22Rv1 (cell line): ENCODE measurements around the gene ACHE.

Source experiments
- ZFX ChIP-seq: fragments of 450-650 bp; IDR thresholded peaks from 2 replicates; pipeline ENCODE4 v1.6.1; 2017; ENCODE audit warnings: antibody characterized with exemption, borderline replicate concordance
- TF ChIP-seq, protein P1 (sequence below): fragments of 450-650 bp; IDR thresholded peaks from 2 replicates; pipeline ENCODE4 v1.5.1; 2017; ENCODE audit warnings: mild to moderate bottlenecking

GRCh38 chr7:100884736-100885439, 10.8 kb downstream of the ACHE start:
- TF ChIP-seq, protein P1, sequence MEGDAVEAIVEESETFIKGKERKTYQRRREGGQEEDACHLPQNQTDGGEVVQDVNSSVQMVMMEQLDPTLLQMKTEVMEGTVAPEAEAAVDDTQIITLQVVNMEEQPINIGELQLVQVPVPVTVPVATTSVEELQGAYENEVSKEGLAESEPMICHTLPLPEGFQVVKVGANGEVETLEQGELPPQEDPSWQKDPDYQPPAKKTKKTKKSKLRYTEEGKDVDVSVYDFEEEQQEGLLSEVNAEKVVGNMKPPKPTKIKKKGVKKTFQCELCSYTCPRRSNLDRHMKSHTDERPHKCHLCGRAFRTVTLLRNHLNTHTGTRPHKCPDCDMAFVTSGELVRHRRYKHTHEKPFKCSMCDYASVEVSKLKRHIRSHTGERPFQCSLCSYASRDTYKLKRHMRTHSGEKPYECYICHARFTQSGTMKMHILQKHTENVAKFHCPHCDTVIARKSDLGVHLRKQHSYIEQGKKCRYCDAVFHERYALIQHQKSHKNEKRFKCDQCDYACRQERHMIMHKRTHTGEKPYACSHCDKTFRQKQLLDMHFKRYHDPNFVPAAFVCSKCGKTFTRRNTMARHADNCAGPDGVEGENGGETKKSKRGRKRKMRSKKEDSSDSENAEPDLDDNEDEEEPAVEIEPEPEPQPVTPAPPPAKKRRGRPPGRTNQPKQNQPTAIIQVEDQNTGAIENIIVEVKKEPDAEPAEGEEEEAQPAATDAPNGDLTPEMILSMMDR = no peak
- TF ChIP-seq ZFX = no peak
